Activated CD4-positive, alpha-beta T cell treated with anti-CD3 and anti-CD28 coated beads for 1 hour (primary cell): ENCODE measurements around the gene SLC35A2.

ENCODE experiments used
- DNase-seq: peaks from one replicate; pipeline ENCODE4 v3.0.0-alpha.2; 2020

Gene SLC35A2

DNA sequence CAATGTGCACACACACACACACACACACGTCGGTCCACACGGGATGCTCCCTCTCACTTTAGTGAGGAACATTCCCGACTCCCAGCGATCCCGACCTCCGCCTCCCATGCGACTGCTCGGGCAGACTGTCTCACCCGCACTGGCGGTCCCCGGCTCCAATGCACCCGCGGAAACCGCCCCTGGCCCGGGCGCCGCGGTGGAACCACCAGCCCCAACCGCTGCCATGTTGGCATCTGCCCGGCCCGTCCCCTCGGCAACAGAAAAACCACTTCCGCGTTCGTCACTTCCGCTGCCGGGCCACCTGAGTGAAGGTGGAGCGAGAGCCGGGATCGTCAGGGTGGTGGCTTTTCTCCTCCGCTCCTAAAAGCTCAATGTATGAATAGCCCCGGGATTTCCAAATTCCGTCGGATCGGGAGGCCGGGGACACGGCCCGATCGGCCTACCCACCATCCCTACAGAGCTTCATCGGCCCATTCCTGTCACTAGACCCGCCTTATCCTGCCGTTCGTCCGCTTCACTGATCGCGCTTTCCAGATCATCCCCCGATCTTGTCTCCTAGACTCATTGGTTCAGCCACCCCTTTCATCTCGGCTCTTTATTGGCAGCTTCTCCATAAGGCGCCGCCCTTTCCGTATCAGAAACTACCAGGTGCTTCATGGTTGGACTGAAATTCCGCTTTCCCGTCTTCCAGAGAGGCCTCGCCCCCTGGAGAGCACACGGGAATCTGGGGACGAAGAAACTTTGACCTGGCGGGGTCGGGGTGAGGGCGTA is at the start of gene SLC35A2:
TSS of gene SLC35A2 (minus strand) at position 235 of the 771 bp plus-strand sequence. CDS start at position 225, 10 bp downstream.
- peak; percentile 82 for DNase-seq

DNA sequence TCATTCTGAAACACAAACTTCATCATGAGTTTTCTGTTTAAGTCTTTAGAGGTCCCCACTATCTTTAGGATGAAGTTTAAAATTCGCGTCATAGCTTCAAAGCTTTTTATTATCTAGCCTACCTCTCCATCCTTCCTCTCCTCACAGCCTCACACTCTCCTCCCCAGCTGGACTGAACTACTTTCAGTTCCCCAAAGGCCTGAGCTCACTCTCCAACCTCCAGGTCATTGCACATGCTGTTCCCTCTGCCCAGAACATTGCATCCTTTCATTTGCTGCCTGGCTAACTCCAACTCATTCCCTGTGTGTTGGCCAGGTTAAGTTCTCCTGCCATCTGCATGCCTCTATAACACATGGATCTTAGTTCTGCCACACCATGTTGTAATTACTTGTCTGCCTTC is 48.8 kb upstream of the SLC35A2 start:
- DNase-seq = no peak

DNA sequence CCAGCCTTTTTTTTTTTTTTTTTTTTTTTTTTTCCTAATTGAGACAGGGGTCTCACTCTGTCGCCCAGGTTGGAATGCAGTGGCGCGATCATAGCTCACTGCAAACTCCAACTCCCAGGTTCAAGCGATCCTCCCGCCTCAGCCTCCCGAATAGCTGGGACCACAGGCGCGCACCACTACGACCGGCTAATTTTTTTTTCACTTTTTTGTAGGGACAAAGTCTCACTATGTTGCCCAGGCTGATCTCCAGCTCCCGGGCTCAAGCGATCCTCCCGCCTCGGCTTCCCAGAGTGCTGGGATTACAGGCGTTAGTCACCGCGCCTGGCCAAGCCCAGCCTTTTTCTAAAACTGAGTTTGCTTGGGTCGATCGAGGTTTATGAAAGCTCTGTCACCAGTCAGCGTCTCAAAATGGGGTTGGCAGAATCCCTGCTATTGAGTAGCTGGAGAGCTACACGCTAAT is 47.2 kb upstream of the SLC35A2 start:
- no peak for DNase-seq

DNA sequence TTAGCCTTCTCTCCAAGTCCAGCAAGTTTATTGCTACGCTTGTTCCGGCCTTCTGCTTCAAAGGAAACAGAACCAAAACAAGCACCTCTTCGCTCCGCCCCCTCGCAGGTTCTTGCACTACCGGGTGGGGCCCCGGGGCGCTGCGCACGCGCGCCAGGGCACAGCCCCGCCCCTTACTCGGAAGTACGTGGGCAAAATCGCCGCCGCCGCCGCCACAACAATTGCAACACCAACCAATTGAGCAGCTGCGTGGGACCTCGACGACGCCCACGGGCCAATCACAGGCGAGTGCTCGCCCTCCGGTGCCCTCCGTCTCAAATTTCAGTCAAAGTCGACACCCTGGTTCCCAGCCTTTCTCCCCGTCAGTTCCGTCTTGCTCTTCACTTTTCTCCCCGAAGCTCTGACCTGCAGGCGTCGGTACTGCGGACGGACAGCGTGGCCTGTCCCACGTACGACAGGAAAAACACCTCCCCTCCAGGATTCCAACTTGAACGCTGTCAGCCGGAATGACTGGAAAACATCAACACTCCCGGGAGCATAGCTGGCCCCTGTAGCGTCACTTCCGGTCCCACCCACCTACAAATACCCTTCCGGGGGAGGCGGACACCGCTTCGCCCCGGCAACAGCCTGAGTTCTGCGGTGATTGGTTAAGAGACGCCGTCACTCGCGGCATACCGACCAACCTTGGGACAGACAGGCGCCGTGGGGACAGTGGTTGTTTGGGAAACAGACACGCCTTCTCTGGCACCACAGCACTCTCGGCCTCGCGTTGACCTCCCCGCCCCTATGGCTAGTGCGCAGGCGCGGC is 46.6 kb upstream of the SLC35A2 start:
- DNase-seq = peak; percentile 89

DNA sequence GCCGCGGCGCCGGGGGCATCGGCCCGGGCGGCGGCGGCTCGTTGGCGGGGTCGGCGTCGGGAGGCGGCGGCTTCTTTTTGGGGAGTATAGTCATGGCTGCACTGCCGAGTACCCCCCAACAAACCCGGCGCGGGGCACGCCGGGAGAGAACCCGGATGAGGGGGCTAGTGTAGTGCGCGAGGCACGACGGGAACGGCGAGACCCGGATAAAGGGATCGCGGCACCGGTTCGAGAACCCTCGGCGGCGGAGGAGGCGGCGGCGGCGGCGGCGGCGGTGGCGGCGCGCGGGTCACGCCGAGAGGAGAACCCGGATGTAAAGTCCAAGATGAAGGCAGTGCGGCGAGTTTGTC is 46.0 kb upstream of the SLC35A2 start, which contains the start of gene OTUD5:
TSS of gene OTUD5 (minus strand) at position 131 of the 350 bp plus-strand sequence. CDS start at position 94, 37 bp downstream.
- DNase-seq = peak; percentile 62

DNA sequence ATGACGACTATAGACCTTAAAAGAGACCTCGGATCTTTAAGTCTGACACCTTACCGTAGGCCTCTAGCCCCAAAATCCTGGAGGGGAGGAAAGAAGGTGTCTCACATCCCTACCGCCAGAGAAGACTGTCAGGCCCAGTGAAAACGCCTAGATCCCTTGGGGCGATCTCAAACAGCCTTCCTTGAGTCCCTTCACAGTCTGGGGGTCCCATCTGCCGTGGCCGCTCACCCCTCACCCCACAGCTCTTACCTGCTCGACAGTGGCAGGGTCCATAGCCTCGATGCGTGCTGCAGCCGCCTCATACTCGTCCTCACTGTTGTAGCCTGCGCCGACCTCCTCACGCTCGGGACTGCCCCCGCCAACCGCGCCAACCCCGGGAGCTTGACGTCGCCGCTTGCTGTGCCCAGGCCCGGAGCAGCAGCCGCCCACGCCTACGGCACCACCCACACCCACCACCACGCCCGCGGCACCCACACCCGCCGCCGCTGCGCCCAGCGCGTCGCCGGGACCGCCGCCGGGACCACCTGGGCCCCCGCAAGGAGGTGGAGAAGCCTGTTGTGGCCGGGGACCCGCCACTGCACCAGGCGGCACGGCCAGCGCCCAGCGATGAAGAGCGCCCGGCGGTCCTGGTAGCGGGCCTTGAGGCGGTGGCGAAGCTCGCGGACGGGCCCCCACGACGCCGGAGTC is 45.4 kb upstream of the SLC35A2 start:
- peak; percentile 30 for DNase-seq

DNA sequence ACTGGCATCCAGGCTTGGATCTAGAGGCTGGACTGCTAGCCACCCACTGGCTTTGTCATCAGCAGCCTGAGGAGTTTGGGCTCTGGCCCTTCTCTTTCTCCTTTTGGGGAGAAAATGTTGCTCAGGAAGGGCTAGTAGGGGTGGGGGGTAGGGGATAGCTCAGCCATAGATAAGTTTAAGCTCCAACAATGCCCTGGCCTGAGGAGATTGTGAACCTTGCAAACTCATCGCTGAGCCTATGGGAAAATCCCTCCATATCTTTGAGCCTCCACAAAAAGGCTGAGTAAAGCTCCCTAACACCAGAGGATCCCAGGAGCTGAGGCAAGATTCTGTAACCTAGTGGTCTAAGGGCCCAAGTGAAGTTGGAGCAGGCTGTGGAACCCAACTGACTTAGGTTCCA is 37.1 kb upstream of the SLC35A2 start:
- no peak for DNase-seq

DNA sequence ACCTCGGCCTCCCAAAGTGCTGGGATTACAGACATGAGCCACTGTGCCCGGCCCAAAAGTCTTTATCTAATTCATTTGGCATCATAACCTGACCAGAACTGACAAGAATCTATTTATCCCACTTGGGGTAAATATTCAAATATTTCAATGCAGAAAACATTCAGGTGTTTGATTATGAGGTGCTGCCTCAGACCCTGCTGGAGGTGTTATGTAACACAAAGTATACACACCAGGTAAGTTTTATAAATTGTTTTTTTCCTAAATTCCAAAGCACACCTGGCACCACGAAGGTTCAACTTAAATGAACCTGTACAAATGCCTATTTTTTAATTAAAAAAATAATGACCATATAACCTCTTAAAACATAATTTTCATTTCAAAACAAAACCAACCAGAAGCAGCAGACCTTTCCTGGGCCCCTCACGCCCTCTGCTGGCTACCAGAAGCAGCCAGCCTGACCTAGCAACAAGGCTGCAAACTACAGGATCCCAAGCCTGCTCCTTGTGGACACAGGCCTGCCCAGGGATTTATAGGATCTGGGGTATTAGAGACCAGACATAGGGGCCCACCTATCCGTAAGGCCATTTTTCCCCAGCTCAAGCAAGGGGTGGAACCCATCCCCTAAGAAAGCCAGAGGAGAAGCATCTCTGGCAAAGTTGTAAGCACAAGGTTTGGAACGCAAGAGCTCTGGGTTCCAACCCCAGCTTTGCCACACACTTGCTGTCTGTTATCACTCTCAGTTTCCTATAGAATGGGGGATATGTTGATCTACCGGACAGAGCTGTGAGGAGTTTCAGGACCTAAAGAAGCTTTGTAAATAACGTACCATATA is 34.3 kb upstream of the SLC35A2 start:
- no peak for DNase-seq

DNA sequence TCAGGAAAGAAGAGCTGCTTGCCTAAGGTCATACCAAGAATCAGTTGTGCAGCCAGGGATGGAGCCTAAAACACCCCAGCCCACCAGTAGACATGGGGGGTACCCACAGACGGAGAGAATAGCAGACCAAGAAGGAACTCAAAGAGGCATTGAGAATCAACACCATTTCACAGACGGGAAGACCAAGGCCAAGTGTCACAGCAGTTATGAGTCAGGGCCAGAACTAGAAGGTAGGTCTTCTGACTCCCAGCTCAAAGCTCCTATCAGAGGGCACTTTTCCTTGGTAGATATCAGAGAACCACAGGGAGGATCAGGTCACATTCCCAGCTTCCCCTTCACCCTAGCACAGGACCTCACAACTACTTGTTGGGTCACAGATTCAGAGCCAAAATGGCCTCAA is 31.4 kb upstream of the SLC35A2 start:
- DNase-seq = no peak

DNA sequence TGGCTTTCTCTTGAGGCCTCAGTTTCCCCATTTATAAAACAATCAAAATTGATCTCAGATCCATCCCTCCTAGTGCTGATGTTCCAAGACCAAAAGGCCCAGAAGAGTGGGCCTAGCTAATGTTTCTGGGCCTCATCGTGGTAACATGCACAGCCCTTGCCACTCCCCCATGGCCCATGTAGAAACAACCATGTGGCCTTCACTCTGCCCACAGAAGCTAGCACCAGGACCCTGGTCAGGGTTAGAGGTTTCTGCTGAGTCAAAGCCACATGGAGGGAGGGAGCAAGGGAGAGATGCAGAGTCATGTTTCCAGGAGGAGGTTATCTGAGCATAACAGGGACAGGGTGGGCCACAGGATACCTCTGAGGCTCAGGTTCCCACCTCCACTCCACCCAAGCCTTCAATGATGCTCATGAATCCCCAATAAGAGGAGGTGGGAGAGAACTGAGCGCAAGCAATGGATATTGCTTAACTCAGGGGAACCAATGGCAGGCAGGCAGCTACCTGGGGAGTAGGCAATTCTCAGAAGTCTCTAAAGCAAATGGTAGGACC is 29.0 kb upstream of the SLC35A2 start:
- DNase-seq = no peak

DNA sequence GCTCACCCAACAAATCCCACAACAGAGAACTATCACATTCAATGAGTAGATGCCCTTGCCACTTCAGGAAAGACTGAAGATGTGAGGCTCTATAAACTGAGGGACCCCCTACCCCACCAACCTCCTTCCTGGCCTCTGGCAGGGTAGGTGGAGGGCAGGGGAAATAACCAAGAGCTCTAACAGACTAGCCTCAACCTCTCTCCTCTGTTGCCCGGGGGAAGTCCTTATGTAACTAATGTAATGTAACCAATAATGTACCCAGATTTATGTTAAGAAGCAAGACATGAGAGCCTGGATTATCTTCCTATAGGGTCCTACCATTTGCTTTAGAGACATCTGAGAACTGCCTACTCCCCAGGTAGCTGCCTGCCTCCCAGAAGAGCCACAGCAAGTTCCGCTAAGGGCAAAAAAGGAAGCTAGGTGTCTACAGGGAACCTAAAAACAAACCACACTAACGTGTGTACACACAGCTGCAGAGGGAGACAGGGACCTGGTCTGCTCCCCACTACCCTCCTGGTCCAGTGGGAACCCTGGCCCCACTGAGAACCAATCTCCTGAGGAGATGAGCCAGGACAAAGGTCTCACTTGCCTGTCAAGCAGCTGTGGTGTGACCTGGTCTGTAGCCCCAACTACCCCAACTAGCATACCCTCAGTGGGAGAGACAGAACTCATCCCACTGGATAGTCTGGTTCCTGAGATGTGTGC is 28.2 kb upstream of the SLC35A2 start:
- no peak for DNase-seq

DNA sequence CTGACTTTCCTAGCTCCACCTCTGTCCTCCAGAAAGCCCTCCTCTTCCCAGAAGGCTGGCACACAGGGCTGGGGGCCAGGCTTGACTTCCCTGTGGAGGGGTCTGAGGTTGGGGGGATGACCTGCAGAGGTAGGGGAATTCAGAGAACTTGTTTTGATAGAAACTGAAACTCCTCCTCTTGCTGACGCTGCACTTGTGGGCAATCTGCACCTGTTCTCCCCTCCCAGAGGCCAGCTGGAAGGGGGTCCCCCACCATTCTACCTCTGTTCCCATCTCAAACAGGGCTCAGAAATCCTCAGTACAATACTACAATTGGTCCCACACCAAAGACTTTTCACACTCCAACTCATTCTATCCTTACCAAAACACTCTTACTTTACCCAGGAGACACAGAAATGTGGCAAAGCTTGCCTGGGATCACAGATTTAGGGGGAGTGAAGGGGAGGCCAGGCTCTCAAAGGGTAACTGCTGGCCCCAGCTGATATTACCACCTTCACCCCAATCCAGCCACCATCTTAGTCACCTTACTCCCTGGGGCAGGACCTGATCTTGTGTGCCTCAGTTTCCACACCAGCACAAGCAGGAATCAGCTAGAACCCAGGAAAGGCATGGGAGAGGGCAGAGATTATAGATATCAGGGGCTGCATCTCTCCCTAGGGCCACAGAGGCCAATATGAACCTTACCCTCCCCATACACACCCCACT is 27.4 kb upstream of the SLC35A2 start:
- peak; percentile 38 for DNase-seq

DNA sequence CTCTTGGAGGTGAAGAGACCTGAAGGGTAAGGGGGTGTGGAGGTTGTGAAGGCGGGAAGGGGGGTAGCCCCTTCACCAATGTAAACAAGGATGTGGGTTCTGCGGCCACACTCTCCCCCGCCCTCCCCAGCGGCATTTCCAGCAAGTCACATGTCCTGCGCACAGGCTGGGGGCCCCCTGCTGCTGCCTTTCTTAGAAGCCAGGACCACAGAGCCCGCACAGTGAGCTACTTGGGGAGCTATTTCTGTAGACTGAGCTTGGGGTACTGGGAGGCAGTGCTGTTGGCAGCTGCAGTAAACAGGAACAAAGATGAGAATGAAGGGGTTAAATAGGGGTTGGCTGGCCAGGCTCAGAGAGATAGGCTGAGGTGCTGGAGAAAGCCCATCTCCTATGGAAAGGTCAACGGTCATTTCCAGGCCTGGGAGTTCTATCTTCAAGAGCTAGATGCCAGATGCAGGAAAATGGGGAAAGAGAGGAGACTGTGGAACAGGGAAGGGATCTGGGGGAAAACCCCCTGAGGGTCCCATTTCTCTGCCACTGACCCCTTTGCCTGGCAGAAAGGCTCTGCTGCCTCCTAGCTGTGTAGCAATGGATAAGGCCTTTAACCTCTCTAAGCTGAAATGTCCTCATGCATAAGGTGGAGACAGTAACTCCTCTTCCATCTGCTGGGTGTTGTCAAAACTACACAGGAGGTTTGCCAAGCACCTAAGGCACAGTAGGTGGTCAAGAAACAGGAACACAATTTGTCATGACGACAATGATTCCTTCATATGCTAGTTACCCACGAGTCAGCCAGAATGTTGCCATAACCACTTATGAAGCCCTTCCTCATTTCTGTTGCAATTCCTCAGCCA is 25.8 kb upstream of the SLC35A2 start:
- peak; percentile 73 for DNase-seq

DNA sequence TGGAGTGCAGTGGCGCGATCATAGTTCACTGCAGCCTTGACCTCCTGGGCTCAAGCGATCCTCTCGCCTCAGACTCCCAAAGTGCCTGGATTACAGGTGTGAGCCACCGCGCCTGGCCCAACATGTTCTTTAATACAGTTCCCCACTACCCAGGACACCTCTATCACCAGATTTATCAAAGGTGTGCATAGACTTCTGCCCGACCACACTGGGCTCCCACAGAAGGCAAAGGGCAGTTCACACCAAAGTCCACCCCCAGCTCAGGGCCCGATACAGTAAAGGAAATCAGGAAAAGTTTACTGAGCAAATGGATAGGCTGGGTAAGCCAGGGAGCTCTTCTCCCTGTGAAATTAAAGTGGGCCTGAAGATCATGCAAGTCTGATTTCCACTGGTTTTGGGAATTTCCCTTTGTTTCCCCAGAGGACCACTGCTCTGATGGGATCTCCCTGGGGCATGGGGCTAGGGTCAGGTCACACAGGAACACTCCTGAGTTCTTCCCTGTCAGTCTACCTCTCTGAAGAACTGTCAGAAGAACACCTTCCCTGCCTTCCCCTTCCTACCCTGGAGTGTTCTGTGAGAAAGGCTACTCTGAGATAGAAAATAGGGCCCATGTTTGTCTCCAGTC is 25.1 kb upstream of the SLC35A2 start:
- DNase-seq = no peak

DNA sequence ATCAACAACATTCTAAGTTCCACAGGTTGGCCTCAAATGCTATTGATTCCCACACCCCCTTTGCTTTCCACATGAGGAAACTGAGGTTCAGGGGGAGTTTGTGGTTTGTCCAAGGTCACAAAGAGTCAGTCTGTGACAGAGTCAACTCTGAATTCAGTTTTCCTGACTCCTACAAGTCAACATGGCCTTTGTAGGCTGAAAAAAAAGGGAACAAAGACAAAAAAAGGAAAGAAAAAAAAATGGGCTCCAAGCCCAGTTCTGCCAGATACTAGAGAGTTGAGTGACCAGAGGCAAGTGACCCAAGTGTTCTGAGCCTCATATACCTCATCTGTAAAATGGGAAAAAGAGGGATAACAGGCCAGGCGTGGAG is 23.8 kb upstream of the SLC35A2 start:
- DNase-seq = no peak

DNA sequence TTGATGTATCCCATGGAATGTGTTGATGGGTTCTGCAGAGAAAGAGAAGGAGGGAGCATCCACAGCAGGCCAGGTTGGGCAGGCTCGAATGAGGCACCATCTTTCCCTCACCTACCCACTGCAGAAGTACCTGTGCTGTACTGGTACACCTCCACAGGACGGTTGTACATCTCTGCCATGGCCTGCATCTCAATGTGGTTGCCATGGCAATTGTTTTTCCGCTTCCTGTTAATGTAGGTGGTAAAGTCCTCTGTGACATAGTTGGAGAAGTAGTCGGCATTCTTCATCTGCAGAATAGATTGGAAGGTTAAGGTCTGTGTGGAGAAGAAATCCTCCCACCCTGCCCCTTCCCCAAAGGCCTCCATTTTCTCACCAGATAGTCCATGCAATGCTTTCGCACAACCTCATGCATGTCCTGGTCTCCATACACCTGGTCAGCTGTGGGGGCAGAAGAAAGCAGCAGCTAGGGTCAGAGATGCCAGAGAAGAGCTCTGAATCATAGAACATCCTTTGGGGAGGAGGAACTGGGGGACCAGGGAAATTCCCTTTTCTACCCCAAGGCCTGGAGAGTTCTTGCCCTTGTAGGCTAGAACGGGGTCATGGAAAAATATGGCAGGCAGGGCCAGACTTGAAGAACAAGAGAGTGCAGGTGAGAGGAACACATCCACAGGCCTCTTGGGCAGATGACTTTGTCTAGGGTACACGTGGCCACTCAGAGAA is 23.3 kb upstream of the SLC35A2 start:
- no peak for DNase-seq

DNA sequence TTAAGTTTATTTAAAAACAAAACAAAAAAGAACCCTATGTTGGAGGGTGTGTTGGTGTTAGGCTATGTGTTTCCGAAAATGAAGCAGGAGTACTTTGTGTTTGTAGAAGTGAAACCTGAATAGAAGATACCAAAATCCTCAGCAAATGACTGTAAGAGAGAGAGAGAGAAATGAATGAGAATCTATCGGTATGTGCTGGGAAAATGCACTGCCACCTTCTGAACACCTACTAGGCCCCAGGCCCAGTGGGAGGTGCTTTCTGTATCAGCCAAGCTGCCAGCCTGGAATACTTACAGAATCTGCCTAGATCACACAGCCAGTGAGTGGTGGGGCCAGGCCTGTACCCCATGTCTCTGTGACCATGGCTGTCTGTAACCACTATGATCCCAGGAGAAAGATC is 22.3 kb upstream of the SLC35A2 start:
- DNase-seq = no peak

DNA sequence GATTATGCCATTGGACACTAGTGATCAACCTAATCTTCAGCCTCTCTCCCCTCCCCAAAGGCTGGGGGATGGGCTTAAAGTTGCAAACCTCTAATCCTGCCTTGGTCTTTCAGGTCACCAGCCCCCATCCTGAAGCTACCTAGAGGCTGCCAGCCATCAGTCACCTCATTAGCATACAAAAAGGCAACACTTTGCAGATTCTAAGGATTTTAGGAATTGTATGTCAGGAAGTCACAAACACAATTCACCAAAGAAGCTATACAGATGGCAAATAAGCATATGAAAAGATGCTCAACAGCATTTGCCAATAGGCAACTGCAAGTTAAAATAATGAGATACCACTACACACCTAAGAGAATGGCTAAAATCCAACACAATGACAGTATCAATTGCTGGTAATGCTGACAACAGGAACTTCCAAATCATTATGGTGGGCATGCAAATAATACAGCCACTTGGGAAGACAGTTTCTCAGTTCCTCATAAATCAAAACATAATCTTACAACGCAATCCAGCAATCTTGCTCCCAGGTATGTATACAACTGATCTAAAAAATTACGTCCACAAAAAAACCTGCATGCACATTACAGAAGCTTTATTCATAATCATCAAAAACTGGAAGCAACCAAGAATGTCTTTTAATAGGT is 16.4 kb upstream of the SLC35A2 start:
- DNase-seq = no peak
